GM12878 (cell line): ENCODE data around the gene EEFSEC. TPM values are rescaled to one million over a fixed set of nuclear protein-coding genes. Genes with fewer than 3 reads are reported as not detected.

Experiments used
- ATAC-seq: fragments of 200-7000 bp; cut with Tn5 transposase; 3 replicates; pipeline ENCODE4 v1.9.1; 2020; ENCODE audit warnings: mild to moderate bottlenecking, moderate library complexity
- BruUV-seq: library from RNA; stranded (reverse); fragments of 400-500 nt; replicated peaks from 2 replicates; lab custom pipeline; 2021; lab: Mats Ljungman, UMichigan
- CTCF ChIA-PET: fragments of 300-600 bp; sonication (Branson Sonifier 250); formaldehyde crosslinking; extraction: SDS; loops from one replicate; lab custom pipeline; 2021; ENCODE audit warnings: inconsistent platforms; lab: Yijun Ruan, JAX
- POLR2A ChIA-PET: fragments of 350-600 bp; formaldehyde crosslinking; extraction: SDS; loops from one replicate; lab custom pipeline; 2021; ENCODE audit warnings: inconsistent platforms; lab: Charles Lee
- RAD21 ChIA-PET: fragments of 300-600 bp; sonication (Branson Sonifier 250); formaldehyde crosslinking; loops from one replicate; lab custom pipeline; 2023; ENCODE audit warnings: antibody characterized with exemption; ENCODE audit not compliant: unreplicated experiment; lab: Charles Lee
- SMC1A ChIA-PET: fragments of 300-600 bp; sonication (Branson Sonifier 250); formaldehyde crosslinking; loops from one replicate; lab custom pipeline; 2023; ENCODE audit not compliant: unreplicated experiment, uncharacterized antibody; lab: Charles Lee
- DNase-seq: peaks from one replicate; pipeline ENCODE4 v3.0.0-alpha.2; 2011; ENCODE audit warnings: low read depth, low spot score
- FAIRE-seq: peaks from 3 replicates; lab custom pipeline; 2011; peaks lifted over from hg19 to GRCh38; lab: Jason Lieb, UNC
- H2AFZ ChIP-seq: 2 replicates; pipeline ENCODE4 v1.6.0; 2011; ENCODE audit warnings: low read depth, low read length, control low read depth; ENCODE audit not compliant: control insufficient read depth
- H3K27ac ChIP-seq: 2 replicates; pipeline ENCODE4 v1.5.1; 2011; ENCODE audit warnings: control low read depth; ENCODE audit not compliant: control insufficient read depth, insufficient read depth
- H3K27me3 ChIP-seq, 2 experiments: replicated peaks in 1 of 2; 2 replicates each; pipeline versions ENCODE4 v1.6.0 to v1.6.1; 2011; ENCODE audit warnings: low read length in 1 of 2; ENCODE audit not compliant: control insufficient read depth in 2 of 2, insufficient read depth in 2 of 2
- H3K36me3 ChIP-seq, 2 experiments: 2 replicates each; pipeline ENCODE4 v1.5.1; 2011; ENCODE audit warnings: low read length in 1 of 2; ENCODE audit not compliant: control insufficient read depth in 2 of 2, insufficient read depth in 2 of 2
- H3K4me1 ChIP-seq: 2 replicates; pipeline ENCODE4 v1.6.1; 2011; ENCODE audit warnings: mild to moderate bottlenecking, low read length, moderate library complexity, mixed read lengths; ENCODE audit not compliant: control insufficient read depth, insufficient read depth
- H3K4me2 ChIP-seq: 2 replicates; pipeline ENCODE4 v1.6.0; 2011; ENCODE audit warnings: control low read depth; ENCODE audit not compliant: control insufficient read depth, insufficient read depth
- H3K4me3 ChIP-seq: fragments of 200-600 bp; sonication (generic); 2 replicates; pipeline ENCODE4 v1.5.1; 2016
- H3K79me2 ChIP-seq: 2 replicates; pipeline ENCODE4 v1.6.0; 2011; ENCODE audit warnings: low read length; ENCODE audit not compliant: control insufficient read depth, insufficient read depth
- H3K9ac ChIP-seq: 2 replicates; pipeline ENCODE4 v1.8.0; 2011; ENCODE audit warnings: low read length, control low read depth, mixed read lengths; ENCODE audit not compliant: control insufficient read depth, insufficient read depth
- H3K9me3 ChIP-seq: replicated peaks from 3 replicates; pipeline ENCODE4 v1.5.1; 2011; ENCODE audit warnings: mild to moderate bottlenecking, low read length; ENCODE audit not compliant: control insufficient read depth, insufficient read depth
- H4K20me1 ChIP-seq: 2 replicates; pipeline ENCODE4 v1.6.0; 2011; ENCODE audit not compliant: control insufficient read depth, insufficient read depth
- CREB1 ChIP-seq: IDR thresholded peaks from 2 replicates; pipeline ENCODE4 v1.6.1; 2012; ENCODE audit warnings: low read depth, mild to moderate bottlenecking, inconsistent platforms
- EP300 ChIP-seq, 2 experiments: fragments of 150-350 bp in 1 of 2; IDR thresholded peaks; 2 replicates each; pipeline ENCODE4 v1.6.1; 2011 to 2012; ENCODE audit warnings: low read depth in 2 of 2, low read length in 2 of 2, borderline replicate concordance in 1 of 2, improper control_type of control experiment in 1 of 2, inconsistent platforms in 1 of 2; ENCODE audit not compliant: control insufficient read depth in 1 of 2
- ETV6 ChIP-seq, 2 experiments: fragments of 450-650 bp in 1 of 2; IDR thresholded peaks in 1 of 2; conservative IDR thresholded peaks in 1 of 2; 2 replicates each; pipeline ENCODE4 v1.6.1; 2014; ENCODE audit warnings: antibody characterized with exemption in 1 of 2, borderline replicate concordance in 1 of 2, low read depth in 1 of 2, mild to moderate bottlenecking in 1 of 2, moderate library complexity in 1 of 2
- GABPA ChIP-seq: IDR thresholded peaks from 2 replicates; pipeline ENCODE4 v1.6.1; 2014; ENCODE audit warnings: antibody characterized with exemption, low read depth, mild to moderate bottlenecking, inconsistent platforms
- HDAC2 ChIP-seq: fragments of 200-600 bp; sonication (generic); IDR thresholded peaks from 2 replicates; pipeline ENCODE4 v1.6.1; 2017
- IRF4 ChIP-seq: IDR thresholded peaks from 2 replicates; pipeline ENCODE4 v1.6.1; 2011; ENCODE audit warnings: low read depth, low read length
- JUNB ChIP-seq: IDR thresholded peaks from 2 replicates; pipeline ENCODE4 v1.6.1; 2016; ENCODE audit warnings: antibody characterized with exemption, mild to moderate bottlenecking
- MEF2A ChIP-seq: IDR thresholded peaks from 2 replicates; pipeline ENCODE4 v1.6.1; 2011; ENCODE audit warnings: low read depth, mild to moderate bottlenecking, low read length, moderate library complexity; ENCODE audit not compliant: insufficient read depth
- MEF2B ChIP-seq: fragments of 450-650 bp; IDR thresholded peaks from 2 replicates; pipeline ENCODE4 v1.6.1; 2018; ENCODE audit warnings: mild to moderate bottlenecking, moderate library complexity; ENCODE audit not compliant: partially characterized antibody, poor library complexity, severe bottlenecking
- MYC ChIP-seq: IDR thresholded peaks from 2 replicates; pipeline ENCODE4 v1.6.1; 2011; ENCODE audit warnings: mild to moderate bottlenecking, low read length, moderate library complexity, inconsistent platforms; ENCODE audit not compliant: insufficient read depth, insufficient replicate concordance, insufficient read length, severe bottlenecking
- NFYB ChIP-seq: IDR thresholded peaks from 2 replicates; pipeline ENCODE4 v1.6.1; 2011; ENCODE audit warnings: low read depth, mild to moderate bottlenecking, low read length, improper control_type of control experiment, moderate library complexity; ENCODE audit not compliant: insufficient read depth
- POU2F2 ChIP-seq: IDR thresholded peaks from 3 replicates; pipeline ENCODE4 v1.6.1; 2011; ENCODE audit warnings: low read depth, mild to moderate bottlenecking, low read length, borderline replicate concordance
- RELA ChIP-seq: fragments of 450-650 bp; IDR thresholded peaks from 2 replicates; pipeline ENCODE4 v1.8.0; 2014; ENCODE audit warnings: borderline replicate concordance; ENCODE audit not compliant: partially characterized antibody
- SREBF1 ChIP-seq: IDR thresholded peaks from 2 replicates; pipeline ENCODE4 v1.6.1; 2012; ENCODE audit warnings: mild to moderate bottlenecking, low read length
- SREBF2 ChIP-seq: IDR thresholded peaks from 2 replicates; pipeline ENCODE4 v1.6.1; 2012; ENCODE audit warnings: mild to moderate bottlenecking, low read length
- STAT3 ChIP-seq: IDR thresholded peaks from 2 replicates; pipeline ENCODE4 v1.6.1; 2011; ENCODE audit warnings: low read depth, low read length, improper control_type of control experiment
- TARDBP ChIP-seq: IDR thresholded peaks from 2 replicates; pipeline ENCODE4 v1.6.1; 2016; ENCODE audit warnings: borderline replicate concordance
- YY1 ChIP-seq: IDR thresholded peaks from 2 replicates; pipeline ENCODE4 v1.6.1; 2011; ENCODE audit warnings: low read depth, mild to moderate bottlenecking, low read length
- ZNF622 ChIP-seq: fragments of 450-650 bp; IDR thresholded peaks from 2 replicates; pipeline ENCODE4 v1.6.1; 2017; ENCODE audit warnings: mild to moderate bottlenecking, inconsistent platforms
- whole genome bisulfite sequencing: methylation state at CpG from one replicate; pipeline ENCODE4 v1.1.6; 2016; ENCODE audit warnings: low lambda C conversion rate; ENCODE audit not compliant: insufficient replicate concordance, insufficient coverage; ENCODE audit errors: missing lambda C conversion rate; 5-methylcytosine and 5-hydroxymethylcytosine counted together
- in situ Hi-C: fragments of 300-500 bp; cut with MboI; formaldehyde crosslinking; loops from 9 replicates; pipeline ENCODE4 v1.14.3; 2018; ENCODE audit warnings: mixed read lengths
- intact Hi-C: fragments of 100-400 bp; cut with micrococcal nuclease; formaldehyde crosslinking; loops from one replicate; pipeline ENCODE4 v1.14.2; 2022; ENCODE audit not compliant: unreplicated experiment
- polyA plus RNA-seq, 11 experiments: library from polyadenylated mRNA; depleted of rRNA in 4 of 11; unstranded in 6 of 11; stranded (reverse) in 5 of 11; fragments of >200 nt; fragmentation: Nextera tagmentation in 4 of 11; fragmentation: Illumina TruSeq in 1 of 11; extraction: Ambion mirVana in 4 of 11; extraction: Trizol in 1 of 11; gene quantifications; 1 replicate in 1 of 11; 2 replicates in 10 of 11; pipeline versions ENCODE4 v1.2.1 to v1.2.3, GENCODE V29; 2011 to 2016; ENCODE audit warnings: inconsistent platforms in 2 of 11, missing spikeins in 2 of 11, low read depth in 1 of 11
- total RNA-seq, 4 experiments: library from RNA; depleted of rRNA in 3 of 4; stranded (reverse); fragments of >200 nt in 3 of 4; fragmentation: Illumina TruSeq in 1 of 4; extraction: Trizol in 1 of 4; gene quantifications; 2 replicates each; pipeline versions ENCODE4 v1.2.1 to v1.2.3, GENCODE V29; 2013 to 2021

The EEFSEC gene
- total and polyA plus RNA-seq, 10 of the 15 experiments (the other 5 are each of a cell fraction or from before 2014, with no cell fraction given) = 0.29 to 29.1 (median 16.1) TPM

DNA sequence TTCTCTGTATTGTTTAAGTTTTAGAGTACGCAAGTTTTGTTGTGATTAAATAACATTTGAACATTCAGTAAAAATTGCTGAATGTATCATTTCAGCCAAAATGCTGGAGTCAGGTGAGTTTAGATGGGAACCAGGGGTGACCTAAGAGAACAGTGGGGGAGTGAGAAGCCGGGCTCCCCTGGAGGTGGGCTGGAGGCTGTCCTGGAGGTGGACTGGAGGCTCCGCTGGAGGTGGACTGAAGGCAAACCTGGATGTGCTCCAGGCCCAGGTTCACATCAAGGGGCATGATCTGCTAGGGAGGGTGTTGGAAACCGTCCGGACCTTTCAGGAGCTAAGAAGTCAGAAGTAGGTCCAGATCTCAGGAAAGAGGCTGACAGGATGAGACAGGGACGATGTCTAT lies 289.7 kb downstream of the EEFSEC start:
- Histone ChIP-seq H3K79me2 (no peaks in the 10 kb centered on the region), H3K4me2 (no peak overlapping the region), H2AFZ (no peak overlapping the region), H3K27me3 (peaks cover 3 to 7% of the 10 kb centered on the region in 2 experiments; a peak in 3 of 4 replicates), H4K20me1 (no peaks in the 10 kb centered on the region; the same call in 1 of the 2 replicates), H3K4me3 (no peak overlapping the region), H3K27ac (no peak overlapping the region), H3K9ac (no peak overlapping the region), H3K36me3 (no peaks in the 10 kb centered on the region), H3K9me3 (no peaks in the 10 kb centered on the region; the same call in 2 of the 3 replicates), H3K4me1 (peaks cover 6% of the 10 kb centered on the region)
- ChIA-PET CTCF (interaction anchor here (1.0 kb wide), 1 partner anchor 17 kb away, joined by 5 read pairs; no protein-coding TSS in a partner anchor), SMC1A (no interaction called here), RAD21 (no interaction called here), POLR2A (no interaction called here)
- no peak for DNase-seq
- in situ Hi-C loops = no loop called here
- no peak for FAIRE-seq
- TF ChIP-seq SREBF1 (no peak), POU2F2 (no peak), EP300 (IDR thresholded peaks at IDR 0.05; ENCODE audit: borderline replicate concordance in 1 of 2, control insufficient read depth in 1 of 2, low read depth in 2 of 2, low read length in 2 of 2) (no peak), GABPA (no peak), MEF2A (no peak), IRF4 (no peak), STAT3 (no peak), SREBF2 (no peak), CREB1 (no peak), NFYB (no peak), ETV6 (conservative IDR thresholded peaks at IDR 0.05 in 1 of 2, IDR thresholded peaks at IDR 0.05 in 1 of 2; ENCODE audit: borderline replicate concordance in 1 of 2, low read depth in 1 of 2) (no peak), MYC (no peak), MEF2B (no peak), HDAC2 (no peak), ZNF622 (no peak), YY1 (no peak), JUNB (no peak), RELA (no peak), TARDBP (no peak)
- ATAC-seq = no peak
- 48% methylated on average over 6 of the region's 6 CpGs for WGBS
- BruUV-seq = no TSS peak
- intact Hi-C loops = no loop called here
